Measurements from ENCODE around the gene DYNC1LI1. TPM values are rescaled to one million over a fixed set of nuclear protein-coding genes. Genes with fewer than 3 reads are reported as not detected.

The DYNC1LI1 gene
- total RNA-seq, 1 experiment from 2014 or later, result 42.8 TPM

DNA sequence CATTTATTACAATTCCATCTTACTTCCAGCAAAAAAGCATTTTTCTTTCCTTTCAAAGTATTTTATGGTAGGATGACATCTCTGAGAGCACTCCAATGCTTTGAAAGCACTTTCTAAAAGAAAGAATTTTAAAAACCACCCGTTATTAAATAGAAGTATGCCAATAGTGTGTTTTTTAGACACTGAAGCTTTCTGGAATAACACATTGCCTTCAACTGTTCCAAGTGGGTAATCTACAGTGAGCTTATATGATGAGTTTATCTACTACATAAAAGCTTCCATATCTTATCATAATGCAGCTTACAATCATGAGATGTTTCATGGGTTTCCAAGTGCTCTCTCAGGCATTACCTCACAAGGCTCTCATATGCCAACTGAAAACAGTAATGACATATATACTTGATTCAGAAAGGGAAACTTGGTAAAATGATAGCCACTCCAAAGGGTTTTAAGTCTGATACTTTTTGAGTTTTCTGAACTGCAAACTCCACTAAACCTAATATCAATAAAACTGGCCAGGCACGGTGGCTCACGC lies 82.1 kb downstream of the DYNC1LI1 start (continued):
- TF ChIP-seq, protein P1, sequence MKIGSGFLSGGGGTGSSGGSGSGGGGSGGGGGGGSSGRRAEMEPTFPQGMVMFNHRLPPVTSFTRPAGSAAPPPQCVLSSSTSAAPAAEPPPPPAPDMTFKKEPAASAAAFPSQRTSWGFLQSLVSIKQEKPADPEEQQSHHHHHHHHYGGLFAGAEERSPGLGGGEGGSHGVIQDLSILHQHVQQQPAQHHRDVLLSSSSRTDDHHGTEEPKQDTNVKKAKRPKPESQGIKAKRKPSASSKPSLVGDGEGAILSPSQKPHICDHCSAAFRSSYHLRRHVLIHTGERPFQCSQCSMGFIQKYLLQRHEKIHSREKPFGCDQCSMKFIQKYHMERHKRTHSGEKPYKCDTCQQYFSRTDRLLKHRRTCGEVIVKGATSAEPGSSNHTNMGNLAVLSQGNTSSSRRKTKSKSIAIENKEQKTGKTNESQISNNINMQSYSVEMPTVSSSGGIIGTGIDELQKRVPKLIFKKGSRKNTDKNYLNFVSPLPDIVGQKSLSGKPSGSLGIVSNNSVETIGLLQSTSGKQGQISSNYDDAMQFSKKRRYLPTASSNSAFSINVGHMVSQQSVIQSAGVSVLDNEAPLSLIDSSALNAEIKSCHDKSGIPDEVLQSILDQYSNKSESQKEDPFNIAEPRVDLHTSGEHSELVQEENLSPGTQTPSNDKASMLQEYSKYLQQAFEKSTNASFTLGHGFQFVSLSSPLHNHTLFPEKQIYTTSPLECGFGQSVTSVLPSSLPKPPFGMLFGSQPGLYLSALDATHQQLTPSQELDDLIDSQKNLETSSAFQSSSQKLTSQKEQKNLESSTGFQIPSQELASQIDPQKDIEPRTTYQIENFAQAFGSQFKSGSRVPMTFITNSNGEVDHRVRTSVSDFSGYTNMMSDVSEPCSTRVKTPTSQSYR (CRISPR knock-in tag; IDR thresholded peaks at IDR 0.05), result no peak
- no peak for TF ChIP-seq NR3C1 (CRISPR knock-in tag; conservative IDR thresholded peaks at IDR 0.05; ENCODE audit: low read depth)
- no peak for TF ChIP-seq ZNF219 (CRISPR knock-in tag; IDR thresholded peaks at IDR 0.05; ENCODE audit: borderline replicate concordance)
- TF ChIP-seq, protein P2, sequence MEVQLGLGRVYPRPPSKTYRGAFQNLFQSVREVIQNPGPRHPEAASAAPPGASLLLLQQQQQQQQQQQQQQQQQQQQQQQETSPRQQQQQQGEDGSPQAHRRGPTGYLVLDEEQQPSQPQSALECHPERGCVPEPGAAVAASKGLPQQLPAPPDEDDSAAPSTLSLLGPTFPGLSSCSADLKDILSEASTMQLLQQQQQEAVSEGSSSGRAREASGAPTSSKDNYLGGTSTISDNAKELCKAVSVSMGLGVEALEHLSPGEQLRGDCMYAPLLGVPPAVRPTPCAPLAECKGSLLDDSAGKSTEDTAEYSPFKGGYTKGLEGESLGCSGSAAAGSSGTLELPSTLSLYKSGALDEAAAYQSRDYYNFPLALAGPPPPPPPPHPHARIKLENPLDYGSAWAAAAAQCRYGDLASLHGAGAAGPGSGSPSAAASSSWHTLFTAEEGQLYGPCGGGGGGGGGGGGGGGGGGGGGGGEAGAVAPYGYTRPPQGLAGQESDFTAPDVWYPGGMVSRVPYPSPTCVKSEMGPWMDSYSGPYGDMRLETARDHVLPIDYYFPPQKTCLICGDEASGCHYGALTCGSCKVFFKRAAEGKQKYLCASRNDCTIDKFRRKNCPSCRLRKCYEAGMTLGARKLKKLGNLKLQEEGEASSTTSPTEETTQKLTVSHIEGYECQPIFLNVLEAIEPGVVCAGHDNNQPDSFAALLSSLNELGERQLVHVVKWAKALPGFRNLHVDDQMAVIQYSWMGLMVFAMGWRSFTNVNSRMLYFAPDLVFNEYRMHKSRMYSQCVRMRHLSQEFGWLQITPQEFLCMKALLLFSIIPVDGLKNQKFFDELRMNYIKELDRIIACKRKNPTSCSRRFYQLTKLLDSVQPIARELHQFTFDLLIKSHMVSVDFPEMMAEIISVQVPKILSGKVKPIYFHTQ (CRISPR knock-in tag; IDR thresholded peaks at IDR 0.05), result no peak
- no peak for TF ChIP-seq TP53 (CRISPR knock-in tag; IDR thresholded peaks at IDR 0.05)
- no peak for TF ChIP-seq JUN (CRISPR knock-in tag; IDR thresholded peaks at IDR 0.05)

DNA sequence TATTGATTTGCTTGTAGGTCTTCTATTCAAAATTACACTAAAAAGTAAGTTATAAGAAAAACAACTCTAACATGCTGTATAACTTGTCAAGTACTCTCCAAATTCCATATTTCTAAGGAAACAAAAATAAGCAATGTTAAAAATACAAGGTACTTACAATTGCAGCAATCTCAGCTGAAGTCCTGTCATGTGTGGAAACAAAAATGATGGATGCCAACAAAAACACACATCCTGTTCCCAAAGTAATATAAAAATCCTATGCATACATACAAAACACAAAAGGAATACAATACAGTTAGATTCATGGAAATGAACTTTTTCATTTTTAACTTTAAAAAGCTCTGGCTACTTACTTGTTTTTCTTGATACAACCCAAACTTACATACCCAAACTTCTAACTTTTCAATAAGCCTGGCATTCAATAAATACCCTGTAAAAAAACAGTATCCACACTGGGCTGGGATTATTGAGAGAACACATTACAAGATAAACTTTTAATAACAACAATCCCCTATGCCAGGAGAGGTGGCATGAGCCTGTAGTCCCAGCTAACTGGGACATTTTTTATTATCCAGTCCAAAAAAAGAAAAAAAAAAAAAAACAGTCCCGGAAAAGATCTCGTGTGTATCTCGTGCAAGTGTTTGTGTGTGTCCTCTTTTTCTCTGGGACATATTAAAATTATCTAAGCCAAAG lies 82.7 kb downstream of the DYNC1LI1 start:
- POLR2A ChIA-PET, result interaction anchor here (0.6 kb wide), 1 partner anchor 14 kb away, joined by 3 read pairs; no protein-coding TSS in a partner anchor
- no peaks in the 10 kb centered on the region for H3K4me1 Mint-ChIP-seq
- ATAC-seq (no peak), DNase-seq (ENCODE audit: low spot score) (no peak)
- TF ChIP-seq, protein P3, sequence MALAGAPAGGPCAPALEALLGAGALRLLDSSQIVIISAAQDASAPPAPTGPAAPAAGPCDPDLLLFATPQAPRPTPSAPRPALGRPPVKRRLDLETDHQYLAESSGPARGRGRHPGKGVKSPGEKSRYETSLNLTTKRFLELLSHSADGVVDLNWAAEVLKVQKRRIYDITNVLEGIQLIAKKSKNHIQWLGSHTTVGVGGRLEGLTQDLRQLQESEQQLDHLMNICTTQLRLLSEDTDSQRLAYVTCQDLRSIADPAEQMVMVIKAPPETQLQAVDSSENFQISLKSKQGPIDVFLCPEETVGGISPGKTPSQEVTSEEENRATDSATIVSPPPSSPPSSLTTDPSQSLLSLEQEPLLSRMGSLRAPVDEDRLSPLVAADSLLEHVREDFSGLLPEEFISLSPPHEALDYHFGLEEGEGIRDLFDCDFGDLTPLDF (CRISPR knock-in tag; IDR thresholded peaks at IDR 0.05), result no peak
- TF ChIP-seq NR3C1 (CRISPR knock-in tag; conservative IDR thresholded peaks at IDR 0.05; ENCODE audit: low read depth) (no peak), GABPB1 (CRISPR knock-in tag; IDR thresholded peaks at IDR 0.05) (no peak), ATF1 (CRISPR knock-in tag; IDR thresholded peaks at IDR 0.05) (no peak), PRRX2 (CRISPR knock-in tag; IDR thresholded peaks at IDR 0.05) (no peak), ELF4 (CRISPR knock-in tag; IDR thresholded peaks at IDR 0.05; ENCODE audit: low read depth) (no peak)
- TF ChIP-seq, protein P1 (CRISPR knock-in tag; IDR thresholded peaks at IDR 0.05), result no peak
- TF ChIP-seq, protein P4, sequence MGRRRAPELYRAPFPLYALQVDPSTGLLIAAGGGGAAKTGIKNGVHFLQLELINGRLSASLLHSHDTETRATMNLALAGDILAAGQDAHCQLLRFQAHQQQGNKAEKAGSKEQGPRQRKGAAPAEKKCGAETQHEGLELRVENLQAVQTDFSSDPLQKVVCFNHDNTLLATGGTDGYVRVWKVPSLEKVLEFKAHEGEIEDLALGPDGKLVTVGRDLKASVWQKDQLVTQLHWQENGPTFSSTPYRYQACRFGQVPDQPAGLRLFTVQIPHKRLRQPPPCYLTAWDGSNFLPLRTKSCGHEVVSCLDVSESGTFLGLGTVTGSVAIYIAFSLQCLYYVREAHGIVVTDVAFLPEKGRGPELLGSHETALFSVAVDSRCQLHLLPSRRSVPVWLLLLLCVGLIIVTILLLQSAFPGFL (CRISPR knock-in tag; IDR thresholded peaks at IDR 0.05; ENCODE audit: borderline replicate concordance), result no peak
- TF ChIP-seq, protein P5, sequence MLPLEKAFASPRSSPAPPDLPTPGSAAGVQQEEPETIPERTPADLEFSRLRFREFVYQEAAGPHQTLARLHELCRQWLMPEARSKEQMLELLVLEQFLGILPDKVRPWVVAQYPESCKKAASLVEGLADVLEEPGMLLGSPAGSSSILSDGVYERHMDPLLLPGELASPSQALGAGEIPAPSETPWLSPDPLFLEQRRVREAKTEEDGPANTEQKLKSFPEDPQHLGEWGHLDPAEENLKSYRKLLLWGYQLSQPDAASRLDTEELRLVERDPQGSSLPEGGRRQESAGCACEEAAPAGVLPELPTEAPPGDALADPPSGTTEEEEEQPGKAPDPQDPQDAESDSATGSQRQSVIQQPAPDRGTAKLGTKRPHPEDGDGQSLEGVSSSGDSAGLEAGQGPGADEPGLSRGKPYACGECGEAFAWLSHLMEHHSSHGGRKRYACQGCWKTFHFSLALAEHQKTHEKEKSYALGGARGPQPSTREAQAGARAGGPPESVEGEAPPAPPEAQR (CRISPR knock-in tag; IDR thresholded peaks at IDR 0.05), result no peak
- no peak overlapping the region for H3K27ac Mint-ChIP-seq
- peaks cover 17% of the 10 kb centered on the region for H3K36me3 Mint-ChIP-seq
- CTCF ChIA-PET, result no interaction called here
- no peak overlapping the region for H3K4me3 Mint-ChIP-seq
- no peaks in the 10 kb centered on the region for H3K27me3 Mint-ChIP-seq (ENCODE audit: low read depth)
- no peaks in the 10 kb centered on the region for H3K9me3 Mint-ChIP-seq

Measured in WTC11 (cell line).